ENCODE data around the gene STXBP6. TPM values are rescaled to one million over a fixed set of nuclear protein-coding genes. Genes with fewer than 3 reads are reported as not detected.

Gene STXBP6
- total and polyA plus RNA-seq, 2 donors (not counting 3 experiments of a cell fraction or from before 2014, with no cell fraction given): 0.06 TPM; not detected in 1

DNA sequence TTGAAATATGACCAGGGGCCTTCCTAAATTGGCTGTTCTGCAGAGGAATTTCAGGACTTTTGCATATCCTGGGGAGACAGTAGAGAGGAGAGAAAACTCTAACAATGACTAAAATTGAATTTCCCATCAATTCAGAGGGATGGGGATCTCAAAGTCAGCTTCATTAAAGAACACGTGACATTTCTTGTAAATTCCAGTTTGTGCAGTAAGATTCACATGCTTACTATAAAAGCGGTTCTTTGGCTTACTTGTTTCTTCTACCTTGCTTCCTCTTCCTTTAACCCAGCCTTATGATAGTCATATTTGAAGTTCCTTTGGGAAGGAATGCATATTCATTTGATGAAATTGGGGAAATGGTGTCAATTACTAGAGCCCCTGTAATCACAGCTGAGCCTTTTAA is 272.3 kb downstream of the STXBP6 start:
- no peak overlapping the region for H3K9ac ChIP-seq (replicated peaks; ENCODE audit: extremely low read depth, insufficient read depth, low read length)
- dilution Hi-C loops (cut with MboI; ENCODE audit: extremely low pct_ligation_motif_present, low sequenced_read_pairs): no loop called here
- no peaks in the 10 kb centered on the region for H4K20me1 ChIP-seq (replicated peaks; ENCODE audit: control insufficient read depth, extremely low read depth, insufficient read depth, low read length)
- TF ChIP-seq EZH2 (IDR thresholded peaks at IDR 0.05; ENCODE audit: borderline replicate concordance, low read depth, low read length, severe bottlenecking) (no peak), FOS (IDR thresholded peaks at IDR 0.05; ENCODE audit: borderline replicate concordance, insufficient read depth, low read length) (no peak), POLR2AphosphoS5 (IDR thresholded peaks at IDR 0.05; ENCODE audit: insufficient read depth, low read depth, low read length) (no peak), MAX (IDR thresholded peaks at IDR 0.05; ENCODE audit: insufficient read depth, insufficient read length) (no peak), JUN (IDR thresholded peaks at IDR 0.05; ENCODE audit: borderline replicate concordance, insufficient read depth, insufficient read length, low read depth) (no peak), POLR2A (IDR thresholded peaks at IDR 0.05; ENCODE audit: low read depth, low read length) (no peak), MYC (IDR thresholded peaks at IDR 0.05; ENCODE audit: low read depth, low read length) (no peak)
- H3K9me3 ChIP-seq (replicated peaks; ENCODE audit: control insufficient read depth, insufficient read depth, low read length): no peaks in the 10 kb centered on the region
- CTCF ChIA-PET: interaction anchor here (0.8 to 1.4 kb wide), 2 partner anchors 11 to 29 kb away, joined by 3 to 5 read pairs; no protein-coding TSS in a partner anchor
- H3K4me3 ChIP-seq (replicated peaks in 1 of 3; ENCODE audit: insufficient read depth in 1 of 3, low read depth in 1 of 3, low read length in 3 of 3): no peak overlapping the region
- H3K4me2 ChIP-seq (ENCODE audit: insufficient read depth, low read length): no peak overlapping the region
- no TSS peak for BruUV-seq (replicated peaks)
- FAIRE-seq (no peak), DNase-seq (ENCODE audit: low read depth, low spot score) (no peak)
- POLR2A ChIA-PET: no interaction called here
- H3K27me3 ChIP-seq (ENCODE audit: control insufficient read depth in 2 of 2, insufficient read depth in 2 of 2, low read length in 2 of 2): no peaks in the 10 kb centered on the region
- H2AFZ ChIP-seq (ENCODE audit: low read depth, low read length): no peak overlapping the region
- no peaks in the 10 kb centered on the region for H3K79me2 ChIP-seq (ENCODE audit: control insufficient read depth, insufficient read depth, low read length)
- peaks cover 17% of the 10 kb centered on the region for H3K4me1 ChIP-seq (ENCODE audit: control insufficient read depth, extremely low read depth, insufficient read depth, low read length)
- intact Hi-C loops (cut with micrococcal nuclease): no loop called here
- no peaks in the 10 kb centered on the region for H3K36me3 ChIP-seq (ENCODE audit: control insufficient read depth in 2 of 2, extremely low read depth in 1 of 2, insufficient read depth in 2 of 2, low read length in 2 of 2)
- no peak overlapping the region for H3K27ac ChIP-seq (ENCODE audit: insufficient read depth, low read depth, low read length)
- no peaks in the 10 kb centered on the region for H3K9me1 ChIP-seq (replicated peaks; ENCODE audit: control insufficient read depth, extremely low read depth, insufficient read depth, low read length)

GRCh38 chr14:24775950-24776349 is 274.0 kb downstream of the STXBP6 start:
- Histone ChIP-seq H3K36me3 (ENCODE audit: control insufficient read depth in 2 of 2, extremely low read depth in 1 of 2, insufficient read depth in 2 of 2, low read length in 2 of 2) (no peaks in the 10 kb centered on the region), H3K4me1 (ENCODE audit: control insufficient read depth, extremely low read depth, insufficient read depth, low read length) (peaks cover 17% of the 10 kb centered on the region), H3K9me1 (replicated peaks; ENCODE audit: control insufficient read depth, extremely low read depth, insufficient read depth, low read length) (no peaks in the 10 kb centered on the region), H3K27ac (ENCODE audit: insufficient read depth, low read depth, low read length) (no peak overlapping the region), H2AFZ (ENCODE audit: low read depth, low read length) (no peak overlapping the region), H3K4me3 (replicated peaks in 1 of 3; ENCODE audit: insufficient read depth in 1 of 3, low read depth in 1 of 3, low read length in 3 of 3) (no peak overlapping the region), H4K20me1 (replicated peaks; ENCODE audit: control insufficient read depth, extremely low read depth, insufficient read depth, low read length) (no peaks in the 10 kb centered on the region), H3K4me2 (ENCODE audit: insufficient read depth, low read length) (no peak overlapping the region), H3K9me3 (replicated peaks; ENCODE audit: control insufficient read depth, insufficient read depth, low read length) (no peaks in the 10 kb centered on the region), H3K27me3 (ENCODE audit: control insufficient read depth in 2 of 2, insufficient read depth in 2 of 2, low read length in 2 of 2) (no peaks in the 10 kb centered on the region), H3K9ac (replicated peaks; ENCODE audit: extremely low read depth, insufficient read depth, low read length) (no peak overlapping the region), H3K79me2 (ENCODE audit: control insufficient read depth, insufficient read depth, low read length) (no peaks in the 10 kb centered on the region)
- FAIRE-seq (no peak), DNase-seq (ENCODE audit: low read depth, low spot score) (no peak)
- BruUV-seq (replicated peaks): no TSS peak
- ChIA-PET POLR2A (no interaction called here), CTCF (no interaction called here)
- intact Hi-C loops (cut with micrococcal nuclease): loop anchor here (2.0 kb wide), 1 partner anchor 41 kb away; no protein-coding TSS in a partner anchor
- dilution Hi-C loops (cut with MboI; ENCODE audit: extremely low pct_ligation_motif_present, low sequenced_read_pairs): no loop called here
- TF ChIP-seq FOS (IDR thresholded peaks at IDR 0.05; ENCODE audit: borderline replicate concordance, insufficient read depth, low read length) (no peak), CTCF (IDR thresholded peaks at IDR 0.05; ENCODE audit: extremely low read depth in 1 of 2, insufficient read depth in 1 of 2, low read depth in 1 of 2, low read length in 2 of 2) (no peak), JUN (IDR thresholded peaks at IDR 0.05; ENCODE audit: borderline replicate concordance, insufficient read depth, insufficient read length, low read depth) (no peak), MYC (IDR thresholded peaks at IDR 0.05; ENCODE audit: low read depth, low read length) (no peak), EZH2 (IDR thresholded peaks at IDR 0.05; ENCODE audit: borderline replicate concordance, low read depth, low read length, severe bottlenecking) (no peak), POLR2A (IDR thresholded peaks at IDR 0.05; ENCODE audit: low read depth, low read length) (no peak), POLR2AphosphoS5 (IDR thresholded peaks at IDR 0.05; ENCODE audit: insufficient read depth, low read depth, low read length) (no peak), GATA2 (IDR thresholded peaks at IDR 0.05; ENCODE audit: insufficient read depth, insufficient read length, low read depth, low read length) (no peak), MAX (IDR thresholded peaks at IDR 0.05; ENCODE audit: insufficient read depth, insufficient read length) (no peak)

Data from endothelial cell of umbilical vein (primary cell).